GM13976 (cell line): ENCODE results near the gene PPP1CA.

ENCODE experiments used
- DNase-seq: peaks from one replicate; pipeline ENCODE4 v3.0.0; 2012; ENCODE audit warnings: low spot score
- CTCF ChIP-seq: IDR thresholded peaks from 2 replicates; pipeline ENCODE4 v1.5.1; 2012; ENCODE audit warnings: borderline replicate concordance, mild to moderate bottlenecking; ENCODE audit not compliant: insufficient read depth; ENCODE audit errors: extremely low read depth, missing control alignments, control extremely low read depth
- in situ Hi-C: fragments of 300-500 bp; cut with MboI; formaldehyde crosslinking; loops from one replicate; pipeline ENCODE4 v1.12.0; 2022; ENCODE audit warnings: low sequenced_read_pairs, mixed read lengths, inconsistent platforms; ENCODE audit not compliant: unreplicated experiment

The PPP1CA gene

GRCh38 chr11:67368621-67369020 lies 33.0 kb downstream of the PPP1CA start:
- DNase-seq = no peak
- no peak for TF ChIP-seq CTCF
- in situ Hi-C loops = no loop called here

GRCh38 chr11:67367761-67368227 lies 33.9 kb downstream of the PPP1CA start:
- in situ Hi-C loops = no loop called here
- DNase-seq = no peak
- TF ChIP-seq CTCF = no peak

- DNase-seq = no peak
- no peak for TF ChIP-seq CTCF
- in situ Hi-C loops = no loop called here
Measured at GRCh38 chr11:67366961-67367760, 34.5 kb downstream of the PPP1CA start.

DNA sequence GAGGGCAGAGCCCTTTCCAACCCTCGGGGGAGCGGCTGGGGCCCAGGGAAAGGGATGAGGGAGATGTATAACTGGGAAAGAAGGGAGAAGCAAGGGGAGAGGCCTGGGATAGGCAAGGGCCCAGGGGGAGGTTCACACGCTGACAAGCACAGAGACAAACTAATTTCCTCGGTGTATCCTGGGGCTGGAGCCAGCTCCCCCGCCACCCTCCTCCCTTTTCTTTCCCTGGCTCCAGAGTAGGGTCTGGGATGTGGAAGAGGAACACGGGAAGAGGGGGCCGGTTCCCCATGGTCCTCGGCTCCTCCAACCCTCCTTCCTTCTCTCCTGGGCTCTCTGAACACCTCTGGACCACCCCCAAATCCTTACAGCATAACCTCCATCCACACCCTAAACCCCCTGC lies 35.1 kb downstream of the PPP1CA start:
- in situ Hi-C loops = no loop called here
- DNase-seq = no peak
- no peak for TF ChIP-seq CTCF

DNA sequence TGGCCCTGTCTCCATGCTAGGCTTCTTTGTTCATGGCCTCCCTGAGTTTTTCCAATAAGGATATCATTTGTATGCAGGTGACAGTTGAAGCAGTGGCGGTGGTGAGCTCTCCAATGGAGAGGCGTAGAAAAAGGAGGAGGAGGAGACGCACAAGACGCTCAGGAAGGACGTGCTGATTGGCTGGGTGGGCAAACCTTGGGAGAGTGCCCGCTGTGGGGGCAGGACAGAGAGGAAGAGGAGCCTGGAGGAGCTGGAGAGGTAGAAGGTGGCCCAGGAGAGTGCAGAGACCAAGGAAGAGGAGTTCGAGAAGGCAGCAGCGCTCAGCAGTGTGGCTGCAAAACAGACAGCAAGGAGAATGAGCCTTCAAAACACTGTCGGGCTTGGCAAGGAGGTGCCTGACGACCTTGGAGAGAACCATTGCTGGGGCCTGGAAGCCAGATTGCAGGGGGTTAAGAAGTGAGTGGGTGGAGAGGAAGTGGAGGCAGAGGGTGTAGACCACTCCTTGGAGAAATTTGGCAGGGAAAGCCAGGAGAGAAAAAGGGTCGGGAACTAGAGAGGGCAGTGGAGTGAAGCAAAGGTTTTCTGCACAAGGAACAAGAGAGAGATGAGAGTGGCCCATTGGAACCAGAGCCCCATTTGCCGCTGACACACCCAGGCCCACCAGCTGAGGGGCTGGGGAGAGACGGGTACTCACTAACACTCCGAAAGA lies 35.8 kb downstream of the PPP1CA start:
- no peak for DNase-seq
- no peak for TF ChIP-seq CTCF
- in situ Hi-C loops = no loop called here

GRCh38 chr11:67364783-67365722 lies 36.6 kb downstream of the PPP1CA start:
- in situ Hi-C loops = no loop called here
- DNase-seq = no peak
- TF ChIP-seq CTCF = no peak
